GM12878 (cell line): ENCODE data around the gene DGLUCY. TPM values are rescaled to one million over a fixed set of nuclear protein-coding genes. Genes with fewer than 3 reads are reported as not detected.

Source experiments
- polyA plus RNA-seq, 11 experiments: library from polyadenylated mRNA; depleted of rRNA in 4 of 11; unstranded in 6 of 11; stranded (reverse) in 5 of 11; fragments of >200 nt; fragmentation: Nextera tagmentation in 4 of 11; fragmentation: Illumina TruSeq in 1 of 11; extraction: Ambion mirVana in 4 of 11; extraction: Trizol in 1 of 11; gene quantifications; 1 replicate in 1 of 11; 2 replicates in 10 of 11; pipeline versions ENCODE4 v1.2.1 to v1.2.3, GENCODE V29; 2011 to 2016; ENCODE audit warnings: inconsistent platforms in 2 of 11, missing spikeins in 2 of 11, low read depth in 1 of 11
- small RNA-seq: library from RNA; depleted of rRNA; stranded (forward); fragments of <200 nt; gene quantifications from one replicate; pipeline ENCODE3, GENCODE V24; 2014
- total RNA-seq, 4 experiments: library from RNA; depleted of rRNA in 3 of 4; stranded (reverse); fragments of >200 nt in 3 of 4; fragmentation: Illumina TruSeq in 1 of 4; extraction: Trizol in 1 of 4; gene quantifications; 2 replicates each; pipeline versions ENCODE4 v1.2.1 to v1.2.3, GENCODE V29; 2013 to 2021

Gene DGLUCY
- total and polyA plus RNA-seq, 10 of the 15 experiments (the other 5 are each of a cell fraction or from before 2014, with no cell fraction given), result 15.0 to 70.3 (median 55.1) TPM

Small RNA genes within 50 kb of the gene (small RNA-seq; reads per million reads assigned to genes)
- not detected for gene RNU7-30P
- 2.6 reads per million, percentile 71 among the genes with 10 or more reads in this experiment for gene SNORA11B

Other genes starting within 250 kb of the DGLUCY start
- 2.4 and 2.8 TPM in 2 replicates for gene RPS6KA5, start 53.4 kb upstream of the DGLUCY start, total RNA-seq (2014; rRNA removed)
- gene RPS6KA5, start 53.4 kb upstream of the DGLUCY start, total RNA-seq (2014; rRNA removed; fragmentation: Illumina TruSeq; extraction: Trizol), result 2.7 and 2.8 TPM in 2 replicates
- gene RPS6KA5, start 53.4 kb upstream of the DGLUCY start, total RNA-seq (2021), result 4.6 and 4.8 TPM in 2 replicates
- gene RPS6KA5, start 53.4 kb upstream of the DGLUCY start, polyA plus RNA-seq (2011; rRNA removed), result 7.0 and 9.6 TPM in 2 replicates
- gene RPS6KA5, start 53.4 kb upstream of the DGLUCY start, polyA plus RNA-seq (2014; fragmentation: Illumina TruSeq; extraction: Trizol), result 4.1 and 4.5 TPM in 2 replicates
- gene RPS6KA5, start 53.4 kb upstream of the DGLUCY start, polyA plus RNA-seq (2014; fragmentation: Nextera tagmentation; extraction: Ambion mirVana), result 1 to 10 TPM; 1.4 to 1.5 TPM
- gene RPS6KA5, start 53.4 kb upstream of the DGLUCY start, polyA plus RNA-seq (2014; rRNA removed), result 2.4 and 3.3 TPM in 2 replicates
- gene RPS6KA5, start 53.4 kb upstream of the DGLUCY start, polyA plus RNA-seq (2016; fragmentation: Nextera tagmentation; extraction: Ambion mirVana), result 1 to 10 TPM; 5.5 to 6.3 TPM
- 2.2 and 3.1 TPM in 2 replicates for gene GPR68, start 130.6 kb downstream of the DGLUCY start, total RNA-seq (2014; rRNA removed)
- 0.76 and 1.1 TPM in 2 replicates for gene GPR68, start 130.6 kb downstream of the DGLUCY start, total RNA-seq (2014; rRNA removed; fragmentation: Illumina TruSeq; extraction: Trizol)
- gene GPR68, start 130.6 kb downstream of the DGLUCY start, total RNA-seq (2021), result 2.1 and 2.4 TPM in 2 replicates
- 1.9 and 3.0 TPM in 2 replicates for gene GPR68, start 130.6 kb downstream of the DGLUCY start, polyA plus RNA-seq (2011; rRNA removed)
- gene GPR68, start 130.6 kb downstream of the DGLUCY start, polyA plus RNA-seq (2014; fragmentation: Illumina TruSeq; extraction: Trizol), result 1.1 and 1.2 TPM in 2 replicates
- under 1 TPM; 0.06 to 0.35 TPM for gene GPR68, start 130.6 kb downstream of the DGLUCY start, polyA plus RNA-seq (2014; fragmentation: Nextera tagmentation; extraction: Ambion mirVana)
- 2.7 and 3.4 TPM in 2 replicates for gene GPR68, start 130.6 kb downstream of the DGLUCY start, polyA plus RNA-seq (2014; rRNA removed)
- 1 to 10 TPM; 1.8 TPM for gene GPR68, start 130.6 kb downstream of the DGLUCY start, polyA plus RNA-seq (2016; fragmentation: Nextera tagmentation; extraction: Ambion mirVana)